ENCODE measurements around the gene KCNIP4. TPM values are rescaled to one million over a fixed set of nuclear protein-coding genes. Genes with fewer than 3 reads are reported as not detected.

The KCNIP4 gene
- polyA plus RNA-seq, 6 donors from 2014 or later, result 0.14 to 0.22 (median 0.22) TPM; not detected in 3

DNA sequence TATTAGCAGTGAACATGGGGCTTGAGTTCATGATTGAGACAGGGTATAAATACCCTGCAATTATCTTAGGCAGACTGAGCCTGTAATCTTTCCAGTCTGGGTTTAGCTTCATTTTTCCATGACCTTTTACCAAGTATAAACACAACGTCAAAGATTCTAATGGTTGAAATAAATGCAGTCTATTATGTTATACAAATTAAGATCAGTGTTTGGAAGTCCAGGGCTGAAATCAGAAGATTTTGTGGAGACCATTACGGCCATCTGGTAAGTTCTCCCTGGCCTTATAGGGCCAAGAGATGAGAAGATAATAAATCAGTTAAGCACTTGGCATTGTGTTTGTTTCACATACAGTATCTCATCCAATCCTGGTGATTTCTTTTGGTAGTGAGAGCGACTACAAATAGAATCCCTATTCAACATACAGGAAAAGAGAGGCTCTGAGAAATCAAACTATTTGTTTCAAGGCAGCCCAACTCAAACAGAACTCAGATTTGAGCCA is 822.5 kb downstream of the KCNIP4 start:
- ATAC-seq (ENCODE audit: low read depth in 2 of 2) (no peak), DNase-seq (no peak)
- H3K27me3 Mint-ChIP-seq, result no peaks in the 10 kb centered on the region
- no peaks in the 10 kb centered on the region for H3K4me1 Mint-ChIP-seq
- peaks cover 0 to 7% of the 10 kb centered on the region in 2 donors for H3K36me3 Mint-ChIP-seq
- no peak overlapping the region for H3K4me3 Mint-ChIP-seq
- peaks cover 3 to 25% (median 4%) of the 10 kb centered on the region in 7 donors for H3K9me3 Mint-ChIP-seq
- H3K27ac Mint-ChIP-seq, result no peak overlapping the region

DNA sequence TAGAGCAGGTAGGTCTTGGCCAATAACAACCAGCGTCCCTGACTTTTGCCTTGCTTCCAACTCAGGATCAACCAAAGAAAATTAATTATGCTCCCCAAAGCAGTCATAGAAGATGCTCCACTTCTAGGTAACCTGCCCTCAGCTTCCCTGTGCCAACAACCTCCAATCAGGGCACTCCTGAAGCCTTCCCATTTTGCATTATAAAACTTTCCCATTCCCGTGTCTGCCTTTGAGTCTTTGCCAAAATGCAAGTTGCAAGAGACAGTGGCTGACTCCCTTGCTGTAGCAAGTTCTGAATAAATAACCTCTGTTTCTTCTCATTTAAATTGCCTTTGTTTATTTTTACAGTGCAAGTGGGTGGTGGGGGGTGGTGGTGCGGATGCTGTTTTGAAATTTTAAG is 830.3 kb downstream of the KCNIP4 start:
- Mint-ChIP-seq H3K9me3 (peaks cover 5 to 15% (median 8%) of the 10 kb centered on the region in 7 donors), H3K36me3 (no peaks in the 10 kb centered on the region), H3K4me3 (no peak overlapping the region), H3K27ac (no peak overlapping the region), H3K4me1 (no peaks in the 10 kb centered on the region), H3K27me3 (no peaks in the 10 kb centered on the region)
- no peak for DNase-seq
- no peak for ATAC-seq (ENCODE audit: low read depth in 2 of 2)

DNA sequence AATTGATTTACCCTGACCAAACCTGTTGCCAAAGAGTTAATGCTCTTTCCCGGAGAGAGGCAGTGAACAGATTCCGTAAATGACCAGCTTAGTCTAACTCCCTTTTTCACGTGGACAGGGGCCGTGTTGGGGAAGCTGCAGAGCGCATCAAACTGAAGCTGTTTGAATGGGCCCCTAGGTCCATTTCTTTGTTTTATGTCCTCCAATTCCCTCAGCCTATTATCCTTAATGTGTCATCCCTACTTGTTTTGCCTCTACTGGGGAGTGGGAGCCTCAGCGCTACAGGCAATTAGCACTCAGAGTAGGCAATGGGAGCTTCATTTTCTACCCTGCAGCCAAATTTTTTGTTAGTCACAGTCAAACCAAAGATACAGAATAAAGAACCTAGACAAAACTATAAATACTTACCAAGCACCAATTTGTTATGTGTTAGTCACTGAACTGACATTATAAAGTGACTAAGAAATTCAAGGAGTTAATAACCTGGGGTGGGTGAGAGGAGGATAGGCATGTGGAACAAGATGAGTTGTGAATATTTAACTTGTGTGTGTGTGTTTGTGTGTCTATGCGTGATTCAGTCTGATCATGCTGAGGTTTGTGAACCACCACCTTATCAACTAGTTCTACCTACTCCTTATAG is 830.9 kb downstream of the KCNIP4 start:
- DNase-seq (no peak), ATAC-seq (ENCODE audit: low read depth in 2 of 2) (no peak)
- H3K4me3 Mint-ChIP-seq, result no peak overlapping the region
- no peak overlapping the region for H3K27ac Mint-ChIP-seq
- H3K36me3 Mint-ChIP-seq, result no peaks in the 10 kb centered on the region
- H3K27me3 Mint-ChIP-seq, result no peaks in the 10 kb centered on the region
- peaks cover 4 to 17% (median 7%) of the 10 kb centered on the region in 7 donors for H3K9me3 Mint-ChIP-seq
- H3K4me1 Mint-ChIP-seq, result no peaks in the 10 kb centered on the region

DNA sequence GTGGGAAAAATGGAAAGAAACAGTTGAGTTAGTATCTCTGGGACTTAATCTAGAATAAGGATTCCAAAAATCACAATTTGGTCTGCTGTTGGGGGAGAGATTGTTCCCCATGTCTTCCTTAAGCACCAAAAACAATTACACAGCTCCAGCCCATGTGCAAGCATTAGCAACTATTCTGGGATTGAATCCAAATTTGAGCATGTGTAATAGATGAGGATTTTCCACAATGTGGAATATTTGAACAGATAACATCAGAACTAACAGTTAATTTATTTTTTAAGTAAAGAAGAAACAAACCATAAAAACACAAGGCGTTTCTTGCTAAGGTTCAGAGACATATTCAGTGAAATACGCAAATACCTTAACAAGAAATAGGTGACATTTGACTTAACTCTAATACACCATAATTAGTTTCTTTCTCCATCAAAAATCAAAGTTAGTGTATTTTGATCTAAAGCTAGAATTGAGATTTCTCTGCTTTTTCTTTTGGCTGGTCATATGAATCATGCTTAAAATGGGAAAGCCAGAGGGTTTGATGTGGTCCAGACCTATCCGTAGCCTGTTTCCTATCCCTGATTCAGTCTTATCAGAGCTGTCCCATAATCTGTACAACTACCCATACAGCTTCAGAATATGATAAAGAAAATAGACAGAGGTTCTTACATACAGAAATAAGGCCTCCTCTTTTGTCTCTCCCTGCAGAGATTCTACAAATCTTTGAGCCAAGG is 834.9 kb downstream of the KCNIP4 start:
- peaks cover 0 to 18% (median 7%) of the 10 kb centered on the region in 7 donors for H3K9me3 Mint-ChIP-seq
- H3K27ac Mint-ChIP-seq, result no peak overlapping the region
- H3K27me3 Mint-ChIP-seq, result no peaks in the 10 kb centered on the region
- H3K4me1 Mint-ChIP-seq, result no peaks in the 10 kb centered on the region
- H3K36me3 Mint-ChIP-seq, result no peaks in the 10 kb centered on the region
- no peak overlapping the region for H3K4me3 Mint-ChIP-seq
- DNase-seq (no peak), ATAC-seq (ENCODE audit: low read depth in 2 of 2) (no peak)

DNA sequence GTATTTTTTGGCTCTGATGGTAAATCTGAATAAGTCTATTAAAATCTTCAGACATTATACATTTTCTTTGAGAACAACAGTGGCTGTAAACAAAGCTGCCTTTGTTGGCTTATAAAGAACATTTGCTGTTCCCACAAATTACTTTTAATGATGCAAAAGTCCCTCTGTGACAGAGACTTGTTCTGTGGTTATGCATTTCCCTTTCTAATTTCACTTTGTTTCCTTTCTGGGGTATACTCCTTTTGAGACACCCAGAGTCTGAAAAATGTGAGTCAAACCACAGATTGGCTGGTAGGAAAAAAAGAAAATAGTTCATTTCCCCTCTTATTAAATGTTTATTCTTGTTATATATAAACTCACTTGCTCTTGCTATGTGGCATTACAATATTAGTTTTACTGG is 845.9 kb downstream of the KCNIP4 start:
- Mint-ChIP-seq H3K4me1 (no peaks in the 10 kb centered on the region), H3K4me3 (no peak overlapping the region), H3K36me3 (no peaks in the 10 kb centered on the region), H3K27ac (no peak overlapping the region), H3K9me3 (peaks cover 2 to 22% (median 7%) of the 10 kb centered on the region in 7 donors), H3K27me3 (no peaks in the 10 kb centered on the region)
- ATAC-seq (ENCODE audit: low read depth in 2 of 2) (no peak), DNase-seq (no peak)

DNA sequence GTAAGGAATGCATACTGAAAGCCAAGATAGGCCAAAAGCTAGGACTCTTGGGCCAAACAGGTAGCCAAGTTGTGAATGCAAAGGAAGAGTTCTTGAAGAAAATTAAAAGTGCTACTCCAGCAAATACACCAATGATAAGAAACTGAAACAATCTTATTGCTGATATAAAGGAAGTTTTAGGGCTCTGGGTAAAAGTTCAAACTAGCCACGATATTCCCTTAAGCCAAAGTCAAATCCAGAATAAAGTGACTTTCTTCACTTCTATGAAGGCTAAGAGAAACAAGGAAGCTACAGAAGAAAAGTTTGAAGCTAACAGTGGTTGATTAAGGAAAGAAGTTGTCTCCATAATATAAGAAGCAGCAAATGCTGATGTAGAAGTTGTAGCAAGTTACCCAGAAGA is 850.7 kb downstream of the KCNIP4 start:
- no peaks in the 10 kb centered on the region for H3K4me1 Mint-ChIP-seq
- DNase-seq, result no peak
- no peak overlapping the region for H3K27ac Mint-ChIP-seq
- H3K27me3 Mint-ChIP-seq, result no peaks in the 10 kb centered on the region
- peaks cover 0 to 24% (median 8%) of the 10 kb centered on the region in 7 donors for H3K9me3 Mint-ChIP-seq
- ATAC-seq (ENCODE audit: low read depth in 2 of 2), result no peak
- no peak overlapping the region for H3K4me3 Mint-ChIP-seq
- no peaks in the 10 kb centered on the region for H3K36me3 Mint-ChIP-seq

DNA sequence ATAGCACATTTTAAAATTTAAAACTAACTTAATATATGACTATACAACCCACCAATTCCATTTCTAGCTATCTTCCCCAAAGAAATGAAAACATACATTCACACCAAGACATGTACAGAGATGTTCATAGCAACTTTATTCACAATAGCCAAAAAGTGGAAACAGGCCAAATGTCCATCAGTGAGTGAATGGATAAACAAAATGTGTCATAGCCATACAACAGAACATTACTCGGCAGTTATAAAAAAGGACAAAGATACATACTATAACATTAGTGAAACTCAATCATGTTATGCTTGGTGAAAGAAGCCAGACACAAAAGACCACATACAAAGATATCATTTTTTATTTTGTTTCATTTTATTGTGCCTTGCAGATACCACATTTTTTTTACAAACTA is 851.5 kb downstream of the KCNIP4 start:
- DNase-seq, result no peak
- no peaks in the 10 kb centered on the region for H3K27me3 Mint-ChIP-seq
- peaks cover 0 to 24% (median 8%) of the 10 kb centered on the region in 7 donors for H3K9me3 Mint-ChIP-seq

DNA sequence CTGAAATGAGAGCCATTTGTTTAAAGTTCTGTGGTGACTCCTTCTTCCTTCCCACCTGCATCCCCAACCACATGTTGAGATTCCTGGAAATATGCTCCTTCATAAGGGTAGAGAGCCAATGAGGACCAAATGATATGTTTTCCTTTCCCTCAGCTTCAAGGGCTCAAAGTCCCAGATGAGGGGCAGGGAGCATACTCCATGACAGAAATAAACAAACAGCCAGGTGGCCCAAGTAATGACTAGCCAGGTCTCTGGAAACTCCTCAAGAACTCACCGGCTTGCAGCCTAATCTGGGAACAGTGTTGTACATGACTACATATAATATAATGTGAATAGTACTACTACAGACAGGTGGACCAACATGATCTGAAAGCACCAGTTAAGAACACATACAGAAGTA is 856.0 kb downstream of the KCNIP4 start:
- no peaks in the 10 kb centered on the region for H3K4me1 Mint-ChIP-seq
- H3K4me3 Mint-ChIP-seq, result no peak overlapping the region
- peaks cover 0 to 14% of the 10 kb centered on the region in 2 donors for H3K36me3 Mint-ChIP-seq
- H3K27me3 Mint-ChIP-seq, result no peaks in the 10 kb centered on the region
- H3K27ac Mint-ChIP-seq, result no peak overlapping the region
- H3K9me3 Mint-ChIP-seq, result peaks cover 0 to 22% (median 14%) of the 10 kb centered on the region in 7 donors
- ATAC-seq (ENCODE audit: low read depth in 2 of 2) (no peak), DNase-seq (no peak)

More for the DNA sequence above, 851.5 kb downstream of the KCNIP4 start:
- no peaks in the 10 kb centered on the region for H3K36me3 Mint-ChIP-seq
- no peak overlapping the region for H3K4me3 Mint-ChIP-seq
- no peaks in the 10 kb centered on the region for H3K4me1 Mint-ChIP-seq
- no peak for ATAC-seq (ENCODE audit: low read depth in 2 of 2)
- no peak overlapping the region for H3K27ac Mint-ChIP-seq

DNA sequence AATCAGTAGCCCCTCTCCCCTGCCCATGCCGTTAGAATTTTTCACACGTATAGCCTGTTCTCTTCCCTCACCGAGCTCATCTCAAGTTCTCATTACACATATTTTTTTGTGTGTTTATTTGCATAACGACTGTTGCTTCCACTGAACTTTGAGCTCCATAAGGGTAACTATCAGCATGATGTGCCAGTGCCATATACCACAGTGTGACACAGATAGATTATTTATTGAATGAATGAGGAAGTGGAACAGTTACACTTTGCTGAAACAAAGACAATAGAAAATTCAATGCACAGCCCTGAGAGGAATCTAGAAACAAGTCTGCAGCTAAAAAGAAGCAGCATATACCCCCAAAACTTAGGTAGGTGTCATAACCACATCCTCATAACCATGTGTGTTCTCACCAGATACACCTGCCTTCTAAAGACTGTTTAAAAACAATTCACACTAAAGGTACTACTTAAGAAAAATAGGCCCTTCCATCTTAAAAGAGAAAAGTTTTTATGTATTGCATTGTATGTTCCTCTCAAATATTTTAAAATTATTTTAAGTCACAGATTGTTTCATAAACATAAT is 858.4 kb downstream of the KCNIP4 start:
- H3K4me3 Mint-ChIP-seq, result no peak overlapping the region

DNA sequence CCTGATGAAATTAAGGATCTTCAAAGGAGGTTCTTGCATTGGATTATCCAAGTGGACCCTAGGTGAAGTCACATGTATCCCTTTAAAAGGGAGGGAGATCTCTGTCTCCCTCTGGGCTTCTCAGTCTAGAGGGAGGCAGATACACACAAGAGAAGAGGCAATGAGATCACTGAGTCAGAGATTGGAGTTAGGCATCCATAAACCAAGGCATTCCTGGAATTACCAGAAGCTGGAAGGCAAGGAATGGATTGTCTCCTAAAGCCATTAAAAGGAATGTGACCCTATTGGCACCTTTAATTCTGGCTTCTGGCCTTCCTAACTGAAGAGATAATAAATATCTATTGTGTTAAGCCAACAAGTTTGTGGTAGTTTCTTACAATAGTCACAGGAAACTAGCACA is 865.2 kb downstream of the KCNIP4 start:
- Mint-ChIP-seq H3K36me3 (peaks cover 0 to 2% of the 10 kb centered on the region in 2 donors), H3K4me3 (no peak overlapping the region), H3K27ac (no peak overlapping the region), H3K27me3 (no peaks in the 10 kb centered on the region), H3K9me3 (peaks cover under 1 to 11% (median 8%) of the 10 kb centered on the region in 7 donors), H3K4me1 (no peaks in the 10 kb centered on the region)
- no peak for DNase-seq
- no peak for ATAC-seq (ENCODE audit: low read depth in 2 of 2)

More for the DNA sequence above, 858.4 kb downstream of the KCNIP4 start:
- DNase-seq, result no peak
- no peak overlapping the region for H3K27ac Mint-ChIP-seq
- no peaks in the 10 kb centered on the region for H3K27me3 Mint-ChIP-seq
- peaks cover 2 to 24% (median 13%) of the 10 kb centered on the region in 7 donors for H3K9me3 Mint-ChIP-seq
- ATAC-seq (ENCODE audit: low read depth in 2 of 2), result no peak
- peaks cover 0 to 14% of the 10 kb centered on the region in 2 donors for H3K36me3 Mint-ChIP-seq
- H3K4me1 Mint-ChIP-seq, result no peaks in the 10 kb centered on the region

DNA sequence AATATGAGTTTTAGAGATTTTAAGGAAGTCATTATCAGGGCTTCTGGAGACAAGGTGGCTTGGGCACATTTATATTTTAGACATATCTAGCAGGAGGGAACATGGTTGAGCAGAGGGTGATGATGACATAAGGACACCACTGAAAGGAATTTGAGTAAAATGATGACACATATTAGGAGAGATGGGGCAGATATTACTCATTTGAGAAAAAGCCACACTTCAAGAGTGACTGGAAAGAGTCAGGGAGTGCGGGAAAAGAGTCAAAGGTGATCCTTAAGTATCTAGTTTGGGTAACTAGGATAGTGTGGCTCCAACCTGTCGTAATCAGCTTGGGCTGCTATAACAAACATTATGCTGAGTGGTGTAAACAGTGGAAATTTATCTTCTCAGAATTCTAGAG is 870.6 kb downstream of the KCNIP4 start:
- no peak overlapping the region for H3K27ac Mint-ChIP-seq
- no peaks in the 10 kb centered on the region for H3K36me3 Mint-ChIP-seq
- no peaks in the 10 kb centered on the region for H3K27me3 Mint-ChIP-seq
- no peak overlapping the region for H3K4me3 Mint-ChIP-seq
- no peaks in the 10 kb centered on the region for H3K4me1 Mint-ChIP-seq
- ATAC-seq (ENCODE audit: low read depth in 2 of 2) (no peak), DNase-seq (no peak)
- H3K9me3 Mint-ChIP-seq, result peaks cover 2 to 14% (median 5%) of the 10 kb centered on the region in 7 donors

DNA sequence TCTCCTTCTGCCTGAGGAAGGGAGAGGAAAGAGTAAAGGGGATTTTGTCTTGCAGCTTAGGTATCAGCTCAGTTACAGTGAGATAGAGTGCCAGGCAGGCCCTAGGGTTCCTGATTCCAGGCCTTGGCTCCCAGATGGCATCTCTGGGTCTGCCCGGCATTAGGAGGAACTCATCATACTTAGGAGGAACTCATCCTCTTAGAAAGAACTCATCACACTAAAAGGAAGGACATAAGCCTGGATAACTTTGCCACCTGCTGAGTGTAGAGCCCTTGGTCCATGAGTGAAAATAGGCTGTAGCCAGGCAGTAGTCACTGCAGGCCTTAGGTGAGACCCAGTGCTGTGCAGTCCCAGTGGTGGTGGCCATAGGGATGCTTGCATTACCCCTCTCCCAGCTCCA is 881.2 kb downstream of the KCNIP4 start:
- peaks cover 2 to 10% (median 4%) of the 10 kb centered on the region in 7 donors for H3K9me3 Mint-ChIP-seq
- H3K27ac Mint-ChIP-seq, result no peak overlapping the region
- no peaks in the 10 kb centered on the region for H3K27me3 Mint-ChIP-seq
- H3K4me3 Mint-ChIP-seq, result no peak overlapping the region
- DNase-seq (no peak), ATAC-seq (ENCODE audit: low read depth in 2 of 2) (no peak)
- no peaks in the 10 kb centered on the region for H3K4me1 Mint-ChIP-seq
- no peaks in the 10 kb centered on the region for H3K36me3 Mint-ChIP-seq

DNA sequence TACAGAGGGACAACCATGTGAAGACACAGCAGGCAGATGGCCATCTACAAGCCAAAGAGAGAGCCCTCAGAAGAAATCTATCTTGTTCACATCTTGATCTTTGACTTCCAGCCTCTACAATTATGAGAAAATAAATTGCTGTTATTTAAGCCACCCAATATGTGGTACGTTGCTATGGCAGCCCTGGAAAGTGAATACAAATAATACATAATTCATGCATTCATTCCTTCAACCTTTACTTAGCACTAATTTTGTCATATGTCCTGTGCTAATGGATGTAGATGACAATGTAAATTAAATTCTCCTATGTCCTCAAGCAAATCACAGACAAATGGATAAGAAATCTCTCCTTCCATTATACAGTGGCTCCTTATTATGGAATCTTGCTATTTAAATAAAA is 886.7 kb downstream of the KCNIP4 start:
- ATAC-seq (ENCODE audit: low read depth in 2 of 2) (no peak), DNase-seq (no peak)
- Mint-ChIP-seq H3K27ac (no peak overlapping the region), H3K27me3 (no peaks in the 10 kb centered on the region), H3K9me3 (peaks cover 0 to 13% (median 2%) of the 10 kb centered on the region in 7 donors), H3K36me3 (no peaks in the 10 kb centered on the region), H3K4me3 (no peak overlapping the region), H3K4me1 (no peaks in the 10 kb centered on the region)

DNA sequence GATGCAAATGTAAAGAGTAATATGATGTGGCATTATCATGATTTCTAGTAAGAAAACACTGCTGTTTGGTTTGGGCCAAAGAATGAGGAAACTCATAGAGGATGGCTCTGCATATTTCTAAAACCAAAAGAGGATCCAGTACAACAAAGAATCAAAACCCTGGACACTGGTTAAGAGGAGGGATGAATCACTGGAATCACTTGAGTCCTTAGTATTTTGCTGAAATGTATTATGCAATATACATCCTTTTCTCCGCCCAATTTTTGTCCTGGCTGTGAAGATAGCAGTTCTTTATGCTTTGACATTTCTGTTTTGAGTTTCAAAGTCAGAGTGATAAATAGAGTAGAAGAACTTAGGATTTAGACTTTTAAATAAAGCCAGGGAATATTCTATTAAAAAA is 902.4 kb downstream of the KCNIP4 start:
- no peak for DNase-seq
- Mint-ChIP-seq H3K4me1 (no peaks in the 10 kb centered on the region), H3K27ac (no peak overlapping the region), H3K27me3 (no peaks in the 10 kb centered on the region), H3K4me3 (no peak overlapping the region), H3K9me3 (peaks cover 3 to 13% (median 4%) of the 10 kb centered on the region in 7 donors), H3K36me3 (no peaks in the 10 kb centered on the region)
- no peak for ATAC-seq (ENCODE audit: low read depth in 2 of 2)

All from naive B cell (primary cell).